CD4-positive, alpha-beta T cell treated with Interleukin-2 at 100 ng/mL for 4 hours (primary cell): ENCODE data around the gene ALK.

Experiments
- DNase-seq: peaks from one replicate; pipeline ENCODE4 v3.0.0-alpha.2; 2020; ENCODE audit warnings: low spot score

The ALK gene

GRCh38 chr2:29363111-29363510 is 558.3 kb downstream of the ALK start:
- DNase-seq, result no peak

- no peak for DNase-seq
These were observed 560.2 kb downstream of the ALK start for GRCh38 chr2:29361231-29361630.

- no peak for DNase-seq
These were observed 561.2 kb downstream of the ALK start for GRCh38 chr2:29360016-29360784.

GRCh38 chr2:29353403-29353991 is 567.9 kb downstream of the ALK start:
- DNase-seq, result no peak

- DNase-seq, result no peak
These were observed 569.3 kb downstream of the ALK start for GRCh38 chr2:29351916-29352591.

GRCh38 chr2:29351248-29351647 is 570.1 kb downstream of the ALK start:
- DNase-seq, result no peak

GRCh38 chr2:29349316-29350030 is 571.9 kb downstream of the ALK start:
- DNase-seq, result no peak

- no peak for DNase-seq
These were observed 573.5 kb downstream of the ALK start for GRCh38 chr2:29347774-29348461.

- no peak for DNase-seq
These were observed 576.1 kb downstream of the ALK start for GRCh38 chr2:29345236-29345635.

- DNase-seq, result no peak
These were observed 577.6 kb downstream of the ALK start for GRCh38 chr2:29343830-29344229.

- no peak for DNase-seq
These were observed 584.8 kb downstream of the ALK start for GRCh38 chr2:29336341-29337241.

GRCh38 chr2:29335396-29335795 is 586.0 kb downstream of the ALK start:
- no peak for DNase-seq

- DNase-seq, result no peak
These were observed 586.7 kb downstream of the ALK start for GRCh38 chr2:29334706-29335105.

GRCh38 chr2:29332540-29332939 is 588.8 kb downstream of the ALK start:
- no peak for DNase-seq

- DNase-seq, result no peak
These were observed 591.5 kb downstream of the ALK start for GRCh38 chr2:29329899-29330298.

- DNase-seq, result no peak
These were observed 594.5 kb downstream of the ALK start for GRCh38 chr2:29326926-29327325.

- no peak for DNase-seq
These were observed 595.8 kb downstream of the ALK start for GRCh38 chr2:29325544-29325943.

GRCh38 chr2:29323961-29324360 is 597.4 kb downstream of the ALK start:
- no peak for DNase-seq

- no peak for DNase-seq
These were observed 598.1 kb downstream of the ALK start for GRCh38 chr2:29323301-29323700.

GRCh38 chr2:29322011-29322410 is 599.4 kb downstream of the ALK start:
- no peak for DNase-seq
